GM21529 (cell line): ENCODE results near the gene KRT16.
"Not testable (repeated sequence)": the region's sequence is repeated elsewhere in the genome, so short reads cannot be mapped to it uniquely, and the experiment has no call there.

Experiments used
- ATAC-seq: cut with Tn5 transposase; IDR thresholded peaks from one replicate; pipeline ENCODE4 v1.9.1; 2021; ENCODE audit not compliant: unreplicated experiment

Gene KRT16

DNA sequence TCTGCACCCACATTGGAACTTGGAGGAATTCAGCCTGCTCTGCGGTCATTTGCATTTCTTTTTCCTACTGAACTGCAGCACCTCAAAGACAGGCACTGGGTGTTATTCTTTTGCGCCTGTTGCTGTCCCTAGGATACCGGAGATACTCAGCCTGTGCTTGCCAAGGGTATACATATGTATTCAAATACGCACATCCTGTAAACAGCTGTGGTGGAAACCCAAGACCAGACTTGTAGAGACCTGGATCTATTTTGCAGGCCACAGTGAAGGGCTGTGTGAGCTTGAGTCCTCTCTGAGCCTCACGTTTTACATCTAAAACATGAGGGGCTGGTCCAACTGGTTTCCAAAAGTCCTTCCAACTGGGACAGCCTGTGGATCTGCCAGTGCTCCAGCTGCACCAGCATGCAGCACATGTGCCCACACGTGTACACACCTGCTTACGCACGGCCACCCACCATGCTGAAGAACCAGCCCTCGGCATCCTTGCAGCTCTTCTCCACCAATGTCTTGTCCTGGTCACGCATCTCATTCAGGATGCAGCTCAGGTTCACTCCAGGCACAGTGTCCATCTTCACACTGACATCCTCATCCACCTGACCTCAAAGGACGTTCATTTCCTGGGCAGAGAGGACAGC lies 16.2 kb upstream of the KRT16 start:
- not testable (repeated sequence) for ATAC-seq

DNA sequence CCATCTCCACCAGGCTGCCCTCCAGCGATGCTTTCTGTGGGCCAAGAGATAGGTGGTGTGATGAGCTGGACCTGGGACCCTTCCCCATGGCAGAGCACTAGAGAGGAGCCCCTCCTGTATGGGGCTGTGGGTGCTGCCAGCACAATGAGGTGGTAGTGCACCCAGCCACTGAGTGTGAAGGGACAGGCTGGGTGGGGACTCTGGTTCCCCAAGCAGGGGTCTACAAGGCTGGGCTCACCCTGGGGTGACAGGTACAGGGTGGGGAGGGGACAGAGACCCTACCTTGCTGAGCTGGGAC lies 15.5 kb upstream of the KRT16 start:
- ATAC-seq, result not testable (repeated sequence)

DNA sequence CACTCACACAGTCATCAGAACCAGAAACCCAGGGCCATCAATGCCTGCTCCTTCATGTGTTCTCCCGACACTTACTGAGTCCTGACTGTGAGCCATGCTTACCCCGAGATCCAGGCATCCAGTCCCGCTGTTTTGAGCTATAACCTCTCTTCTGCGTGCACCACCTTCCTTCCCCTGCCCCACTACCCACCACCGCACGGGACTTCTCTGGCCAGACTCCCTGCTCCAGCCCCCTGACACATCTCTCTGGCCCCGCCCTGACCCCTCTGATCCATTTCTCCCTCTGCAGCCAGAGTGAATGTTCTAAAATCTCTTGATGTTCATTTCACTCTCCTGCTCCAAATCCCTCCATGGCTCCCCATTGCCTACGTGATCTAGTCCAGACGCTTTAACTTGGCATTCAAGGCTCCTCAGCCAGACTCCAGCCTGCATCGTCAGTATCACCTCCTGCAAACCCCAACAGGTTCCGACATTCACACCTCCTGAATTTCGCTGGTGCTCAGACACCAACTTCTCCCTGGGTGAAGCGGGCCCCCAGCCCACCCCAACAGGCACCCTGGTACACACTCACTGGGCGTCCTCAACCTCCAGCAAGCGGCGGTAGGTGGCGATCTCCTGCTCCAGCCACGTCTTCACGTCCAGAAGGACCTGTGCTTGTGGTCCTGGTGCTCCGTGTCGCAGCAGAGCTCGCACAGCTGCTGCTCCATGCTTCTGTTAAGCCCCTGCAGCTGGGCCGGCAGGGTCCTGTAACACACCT lies 14.9 kb upstream of the KRT16 start:
- ATAC-seq, result no peak

DNA sequence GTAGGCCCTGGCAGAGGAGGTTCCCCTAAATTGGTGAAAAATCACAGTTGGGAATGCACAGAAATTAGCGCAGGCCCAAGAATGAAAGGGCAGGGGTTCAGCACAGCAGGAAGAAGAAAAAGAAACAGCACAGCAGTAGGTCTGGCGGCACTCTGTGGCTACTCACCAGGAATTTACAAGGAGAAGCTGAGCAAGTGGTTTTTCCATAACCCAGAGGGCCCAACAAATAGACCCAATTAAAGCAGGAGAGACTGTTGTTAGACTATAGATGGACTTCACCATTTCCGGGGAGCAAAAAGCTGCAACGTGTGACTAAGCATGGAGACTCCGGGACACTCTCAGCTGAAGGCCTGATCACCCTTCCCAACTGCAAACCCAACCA lies 14.3 kb upstream of the KRT16 start:
- not testable (repeated sequence) for ATAC-seq

DNA sequence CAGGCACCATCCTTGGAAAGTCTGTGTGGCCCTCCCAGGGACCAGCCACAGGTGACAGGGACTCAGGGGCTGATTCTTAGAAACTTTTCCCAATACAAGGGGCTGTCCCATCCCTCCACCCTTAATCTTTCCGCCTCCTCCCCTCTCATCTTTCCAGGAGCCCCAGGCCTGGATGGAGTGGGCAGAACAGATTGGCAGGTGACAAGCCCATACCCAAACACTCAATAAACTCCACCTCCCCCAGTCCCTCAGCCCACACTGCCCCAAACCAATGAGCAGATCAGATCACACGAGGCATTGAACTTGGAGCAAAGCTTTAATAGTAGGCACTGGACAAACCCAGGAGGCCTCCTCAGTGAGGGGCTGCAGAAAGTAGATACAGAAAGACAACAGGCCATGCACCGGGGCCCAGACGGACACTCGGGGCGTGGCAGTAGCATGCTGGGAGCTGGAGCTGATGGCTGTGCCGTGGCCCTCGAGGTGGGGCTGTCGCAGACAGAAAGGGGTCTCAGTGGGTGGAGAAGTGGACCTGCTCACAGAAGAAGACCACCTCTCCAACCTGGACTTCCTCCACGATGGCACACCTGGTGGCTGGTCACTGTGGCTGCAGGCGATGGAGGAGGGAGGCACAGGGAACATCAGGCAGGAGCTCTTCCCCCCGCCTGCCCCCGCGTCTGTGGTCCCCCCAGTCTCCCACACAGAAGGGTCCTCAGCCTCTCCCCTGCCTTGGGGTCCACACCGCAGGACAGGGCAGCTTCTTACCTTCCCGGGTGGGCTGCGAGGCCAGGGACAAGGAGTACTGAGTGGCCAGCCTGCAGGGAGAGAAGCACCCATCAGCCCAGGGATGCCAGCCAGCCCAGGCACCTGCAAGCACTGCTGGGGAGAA lies 13.7 kb upstream of the KRT16 start:
- ATAC-seq, result not testable (repeated sequence)

DNA sequence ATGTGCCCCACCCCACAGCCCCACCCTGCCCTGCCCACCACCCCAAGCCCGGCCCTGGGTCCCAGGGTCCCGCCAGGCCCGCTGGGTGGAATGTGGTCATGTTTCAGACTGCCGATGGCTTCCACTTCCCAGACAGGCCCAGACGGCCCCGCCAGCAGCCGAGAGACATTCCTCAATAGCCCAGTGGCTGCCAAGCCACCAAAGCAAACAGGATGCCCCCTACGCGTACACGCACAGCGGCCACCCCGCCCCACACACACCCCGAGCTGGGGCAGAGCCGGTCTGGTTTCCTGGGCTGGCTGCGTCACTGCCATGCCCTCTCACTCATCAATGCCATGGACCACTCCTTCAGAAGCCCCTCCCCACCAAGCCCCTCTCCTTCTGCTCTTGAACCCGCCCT lies 13.0 kb upstream of the KRT16 start:
- ATAC-seq, result no peak

DNA sequence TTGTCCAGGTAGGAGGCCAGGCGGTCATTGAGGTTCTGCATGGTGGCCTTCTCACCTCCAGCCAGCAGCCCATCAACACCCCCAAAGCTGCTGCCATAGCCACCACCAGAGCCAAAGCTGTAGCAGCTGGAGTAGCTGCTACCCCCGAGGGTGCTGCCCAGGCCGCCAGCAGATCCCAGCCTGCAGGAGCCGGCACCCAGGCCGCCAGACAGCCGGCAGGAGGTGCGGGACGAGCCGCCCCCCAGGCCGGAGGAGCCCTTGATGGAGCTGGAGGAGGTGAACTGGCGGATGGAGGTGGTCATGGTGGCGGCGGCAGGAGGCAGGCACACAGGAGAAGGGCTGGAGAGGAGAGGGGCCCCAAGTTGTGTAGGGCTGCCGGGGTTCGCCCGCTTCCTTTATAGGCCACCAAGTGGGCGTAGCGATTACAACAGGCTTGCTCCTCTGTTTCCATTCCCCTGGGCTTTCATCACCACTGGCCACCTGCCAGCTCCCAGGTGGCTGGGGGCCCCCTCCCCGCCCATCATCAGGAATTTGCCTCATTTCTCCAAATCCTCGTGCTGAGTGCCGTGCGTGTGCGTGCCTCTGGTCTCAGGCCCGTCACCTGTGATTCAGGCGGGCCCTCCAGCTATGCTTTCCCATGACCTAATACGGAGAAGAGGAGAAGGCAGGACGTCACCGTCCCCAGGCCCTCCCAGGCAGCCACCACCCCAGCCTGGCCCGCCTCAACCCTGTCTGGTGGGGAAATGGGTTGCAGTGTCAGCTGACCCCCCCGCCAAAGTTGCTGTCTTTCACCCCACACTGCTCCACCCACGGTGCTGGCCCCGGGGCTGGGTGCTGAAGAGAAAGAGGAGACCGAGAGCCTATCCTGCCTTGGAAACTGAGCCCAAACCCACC lies 11.9 kb upstream of the KRT16 start, which contains the start of gene KRT17:
KRT17 (minus strand) TSS at position 368 of the 894 bp plus-strand sequence; CDS start at position 302, 66 bp downstream.
- no peak for ATAC-seq

DNA sequence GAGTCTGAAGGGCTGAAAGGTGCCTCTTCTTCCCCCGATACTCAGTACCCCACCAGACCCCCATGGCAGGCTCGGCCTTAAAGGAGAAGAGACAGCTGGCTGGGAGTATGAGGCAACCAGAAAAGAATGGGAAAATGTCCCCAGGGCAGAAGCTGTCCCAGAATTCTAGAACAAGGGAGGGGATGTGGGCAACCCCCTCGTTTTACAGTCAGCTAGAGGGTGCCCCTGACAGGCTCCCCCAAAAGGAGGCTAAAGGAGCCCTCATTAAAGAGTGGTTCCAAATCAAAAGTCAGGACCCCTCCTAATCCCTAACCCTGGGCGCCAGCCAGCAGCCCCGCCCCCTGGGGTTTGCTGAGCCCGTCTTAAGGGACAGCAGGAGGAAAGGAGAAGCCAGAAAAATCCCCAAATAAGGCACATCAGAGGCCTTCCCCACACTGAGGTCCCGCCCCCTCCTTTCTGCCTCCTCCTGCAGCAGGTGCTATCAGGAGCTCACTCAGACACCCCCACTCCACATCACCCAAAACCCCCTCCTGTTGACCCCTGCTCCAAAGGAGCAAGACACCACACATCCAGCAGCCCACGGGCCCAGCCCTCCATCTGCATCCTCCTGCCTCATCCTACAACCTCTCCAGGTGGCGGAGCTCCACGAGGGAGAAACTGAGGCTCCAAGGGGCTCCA lies 10.8 kb upstream of the KRT16 start:
- ATAC-seq, result not testable (repeated sequence)

DNA sequence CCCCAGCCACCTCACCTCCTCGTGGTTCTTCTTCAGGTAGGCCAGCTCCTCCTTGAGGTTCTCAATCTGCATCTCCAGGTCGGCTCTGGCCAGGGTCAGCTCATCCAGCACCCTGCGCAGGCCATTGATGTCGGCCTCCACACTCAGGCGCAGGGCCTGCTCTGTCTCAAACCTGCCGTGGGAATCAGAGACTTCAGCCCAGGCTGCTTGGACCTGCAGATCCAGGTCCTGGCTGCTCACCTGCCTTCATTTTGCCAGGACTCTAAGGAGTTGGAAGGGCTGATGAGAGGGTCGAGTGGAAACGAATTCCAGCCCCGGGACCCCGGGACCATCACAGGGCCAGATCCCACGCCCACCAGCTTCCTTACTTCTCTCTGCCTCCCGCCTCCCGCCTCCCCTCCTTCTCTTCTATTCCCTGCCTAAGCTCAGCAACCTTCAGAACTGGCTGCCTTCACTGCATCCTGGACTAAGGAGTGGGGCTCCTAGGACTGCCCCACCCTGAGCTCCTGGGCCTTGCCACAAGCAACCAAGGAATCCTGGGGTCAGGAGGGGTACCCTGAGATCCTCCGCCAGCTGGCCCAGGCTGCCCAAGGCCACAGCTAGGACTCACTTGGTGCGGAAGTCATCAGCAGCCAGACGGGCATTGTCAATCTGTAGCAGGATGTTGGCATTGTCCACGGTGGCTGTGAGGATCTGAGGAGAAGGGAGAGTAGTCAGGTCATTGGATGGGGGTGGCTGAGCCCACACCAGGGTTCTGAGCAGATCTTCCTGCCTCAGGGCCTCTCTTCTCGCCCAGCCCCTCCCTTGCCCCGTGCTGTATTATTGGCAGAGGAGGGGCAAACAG lies 10.0 kb upstream of the KRT16 start:
- not testable (repeated sequence) for ATAC-seq

DNA sequence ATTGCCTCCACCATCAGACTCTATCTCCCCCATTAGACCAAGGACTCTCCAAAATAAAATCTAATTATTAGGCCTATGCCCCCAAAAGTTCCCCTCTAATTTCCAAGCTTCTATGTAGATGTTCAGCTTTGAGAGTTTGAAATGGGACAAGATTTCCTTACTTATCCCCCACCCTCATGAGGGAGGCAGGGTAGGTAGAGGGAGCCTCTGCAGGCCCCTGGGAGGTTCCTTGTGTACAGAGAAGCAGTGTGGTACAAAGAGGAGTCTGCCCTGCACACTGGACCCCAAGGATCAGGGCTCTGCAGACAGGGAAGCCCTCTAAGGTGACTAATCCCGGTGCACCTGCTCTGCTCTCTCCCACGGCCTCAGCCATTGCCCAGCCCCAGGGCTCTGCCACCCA lies 9.3 kb upstream of the KRT16 start:
- ATAC-seq, result no peak

DNA sequence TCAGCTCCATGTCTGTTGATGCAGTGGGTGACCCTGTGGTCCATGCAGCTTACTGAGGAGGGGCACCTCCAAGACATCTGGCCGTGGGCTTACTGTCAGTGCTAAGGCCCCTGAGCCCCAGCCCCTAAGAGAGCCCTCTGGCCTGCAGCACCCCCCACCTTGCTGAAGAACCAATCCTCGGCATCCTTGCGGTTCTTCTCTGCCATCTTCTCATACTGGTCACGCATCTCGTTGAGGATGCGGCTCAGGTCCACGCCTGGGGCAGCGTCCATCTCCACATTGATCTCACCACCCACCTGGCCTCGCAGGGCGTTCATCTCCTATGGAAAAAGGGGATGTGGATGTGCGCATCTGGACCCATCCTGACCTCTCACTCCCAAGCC lies 8.9 kb upstream of the KRT16 start:
- ATAC-seq, result not testable (repeated sequence)

DNA sequence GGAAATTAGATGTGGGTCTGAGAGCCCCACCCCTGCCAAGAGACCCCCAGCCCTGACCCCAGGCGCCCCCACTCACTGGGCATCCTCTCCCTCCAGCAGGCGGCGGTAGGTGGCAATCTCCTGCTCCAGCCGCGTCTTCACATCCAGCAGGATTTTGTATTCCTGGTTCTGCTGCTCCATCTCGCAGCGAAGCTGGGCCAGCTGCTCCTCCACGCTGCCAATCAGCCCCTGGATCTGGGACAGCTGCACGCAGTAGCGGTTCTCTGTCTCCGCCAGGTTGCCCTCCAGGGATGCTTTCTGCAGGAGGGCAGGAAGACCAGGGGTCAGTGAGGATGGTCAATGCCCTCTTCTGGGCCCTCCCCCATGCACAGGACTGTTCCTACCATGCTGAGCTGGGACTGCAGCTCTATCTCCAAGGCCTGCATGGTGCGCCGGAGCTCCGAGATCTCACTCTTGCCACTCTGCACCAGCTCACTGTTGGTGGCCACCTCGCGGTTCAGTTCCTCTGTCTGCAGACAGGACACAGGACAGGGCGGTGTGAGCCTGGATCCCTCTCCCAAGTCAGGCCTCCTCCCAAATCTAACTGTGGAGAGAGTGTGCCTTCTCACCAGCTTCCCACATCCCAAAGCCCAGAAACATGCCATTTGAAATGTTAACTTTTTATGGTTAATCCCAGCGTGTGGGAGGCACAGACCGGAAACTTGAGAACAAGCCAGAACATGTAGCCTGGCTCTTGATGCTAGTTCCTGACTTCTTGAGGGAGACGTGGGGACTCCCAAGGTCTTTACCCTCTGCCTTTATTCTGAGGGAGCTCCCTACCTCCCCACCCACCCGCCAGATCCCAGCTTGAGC lies 8.2 kb upstream of the KRT16 start:
- no peak for ATAC-seq

DNA sequence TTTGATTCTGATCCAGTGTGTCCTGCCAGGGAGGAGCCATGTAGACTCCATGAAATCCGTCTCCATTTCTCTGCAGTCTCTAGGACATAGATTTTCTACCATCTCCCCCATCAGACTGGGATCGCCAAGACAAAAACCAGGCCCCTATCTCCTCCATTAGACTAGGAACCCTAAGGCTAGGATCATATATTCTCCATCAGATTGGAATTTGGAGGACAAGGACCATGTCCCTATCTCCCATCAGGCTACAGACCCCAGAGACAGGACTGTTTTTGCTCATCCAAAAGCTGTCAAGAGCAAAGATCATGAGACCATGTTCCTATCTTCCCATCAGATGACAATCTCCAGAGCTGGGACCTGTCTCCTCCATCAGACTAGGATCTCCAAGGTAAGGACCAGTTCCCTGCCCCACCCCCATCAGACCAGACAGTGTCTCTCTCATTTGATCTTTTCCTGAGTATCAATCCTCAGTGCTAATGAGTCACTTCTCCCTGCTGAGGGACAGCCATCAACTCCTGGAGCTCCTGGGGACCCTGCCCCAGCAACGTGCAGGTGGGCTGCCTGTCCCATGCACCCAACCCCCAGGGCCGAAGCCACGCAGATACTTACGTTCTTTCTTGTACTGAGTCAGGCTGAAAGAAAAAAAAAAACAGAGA lies 7.5 kb upstream of the KRT16 start:
- not testable (repeated sequence) for ATAC-seq

DNA sequence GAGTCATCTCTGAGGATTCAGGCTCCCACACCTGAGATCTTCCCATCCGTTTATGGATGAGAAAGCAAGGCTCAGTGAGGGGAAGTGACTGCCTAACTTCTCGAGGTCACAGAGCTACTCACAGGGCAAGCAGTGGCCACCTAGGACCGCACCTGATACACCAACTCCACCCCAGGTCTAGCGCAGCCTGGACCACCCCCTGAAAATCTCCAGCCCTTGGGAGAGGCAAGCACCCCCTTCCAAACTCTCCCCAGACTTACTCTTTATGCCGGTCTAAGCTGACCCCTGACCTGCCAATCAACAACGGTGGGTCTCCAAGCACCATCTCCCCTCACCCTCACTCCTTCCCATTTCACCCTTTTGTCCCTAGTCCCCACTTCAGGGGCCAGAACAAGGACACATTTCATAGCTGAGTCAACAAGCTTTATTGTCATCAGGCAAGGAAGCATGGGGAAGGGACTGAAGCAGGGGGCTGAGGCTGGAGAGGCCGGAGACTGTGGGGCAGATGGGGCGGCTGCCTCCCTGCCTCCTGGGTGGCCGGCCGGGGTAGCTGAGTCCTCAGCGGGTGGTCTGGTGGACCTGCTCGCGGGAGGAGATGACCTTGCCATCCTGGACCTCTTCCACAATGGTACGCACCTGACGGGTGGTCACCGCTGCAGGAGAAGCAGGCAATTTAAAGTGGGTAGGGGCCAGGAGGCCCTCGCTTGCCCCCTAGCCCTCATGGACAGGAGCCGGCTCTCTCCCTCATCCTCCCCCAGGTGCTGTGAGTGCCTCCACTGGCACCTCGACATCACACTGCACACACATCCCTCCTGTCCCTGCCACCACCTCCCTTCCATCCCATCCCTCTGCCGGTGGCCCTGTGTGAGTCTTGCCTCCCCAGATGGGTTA lies 6.7 kb upstream of the KRT16 start:
- ATAC-seq, result no peak

DNA sequence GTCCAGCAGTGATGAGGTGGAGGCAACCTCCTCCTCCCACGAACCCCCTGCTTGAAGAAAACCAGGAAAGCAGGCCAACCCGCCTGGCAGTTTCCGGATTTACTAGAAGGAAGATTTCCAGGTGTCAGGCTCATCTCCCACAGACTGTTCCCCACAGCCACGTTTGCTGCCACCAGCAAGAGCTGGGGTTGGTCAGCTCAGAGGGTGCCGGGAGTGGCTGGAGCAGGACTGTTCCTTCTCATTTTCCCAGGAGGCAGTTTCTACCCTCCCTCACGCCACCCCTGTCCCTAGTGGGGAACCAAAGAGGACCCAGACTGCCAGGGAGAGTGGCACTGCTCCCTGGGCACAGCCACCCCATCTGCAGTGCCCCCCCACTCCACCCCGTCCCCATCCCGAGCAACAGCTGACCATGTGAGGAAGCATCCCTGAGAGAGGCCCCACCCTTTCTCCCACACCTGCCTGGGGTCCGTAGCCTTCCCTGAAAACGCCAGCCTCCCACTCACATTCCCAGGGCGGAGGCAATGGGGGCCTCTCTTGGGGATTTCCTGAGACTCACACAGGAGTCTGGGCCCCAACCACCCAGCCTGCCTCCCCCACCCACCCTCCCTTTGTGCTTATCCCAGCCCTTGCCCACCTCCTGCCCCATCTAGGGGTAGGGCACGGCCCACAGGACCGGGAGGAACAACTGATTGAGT lies 5.9 kb upstream of the KRT16 start:
- ATAC-seq, result no peak

DNA sequence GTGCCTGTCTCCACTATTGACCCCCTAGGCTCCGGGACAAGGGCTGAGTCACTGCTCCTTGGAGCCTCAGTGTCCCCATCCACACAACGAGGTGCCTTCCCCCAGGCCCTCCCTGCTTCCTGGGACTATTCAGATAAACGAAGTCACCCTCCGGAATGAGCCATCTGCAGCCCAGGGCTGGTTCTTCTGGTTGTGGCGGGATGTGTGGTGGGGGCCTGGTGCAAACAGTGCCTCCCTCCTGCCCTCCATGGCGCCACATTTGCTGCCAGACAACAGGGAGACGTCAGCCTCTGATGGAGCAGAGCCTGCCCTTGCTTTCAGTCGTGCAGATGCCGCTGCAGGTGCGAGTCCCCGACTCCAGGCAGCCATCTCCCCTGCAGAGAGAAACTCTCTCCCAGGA lies 5.1 kb upstream of the KRT16 start:
- no peak for ATAC-seq
